NCI-H526 (cell line): ENCODE results near the gene SAMD4A.

ENCODE experiments used
- DNase-seq, 2 experiments: peaks; one replicate each; lab custom pipeline; 2025; lab: John Stamatoyannopoulos, UW

The SAMD4A gene

DNA sequence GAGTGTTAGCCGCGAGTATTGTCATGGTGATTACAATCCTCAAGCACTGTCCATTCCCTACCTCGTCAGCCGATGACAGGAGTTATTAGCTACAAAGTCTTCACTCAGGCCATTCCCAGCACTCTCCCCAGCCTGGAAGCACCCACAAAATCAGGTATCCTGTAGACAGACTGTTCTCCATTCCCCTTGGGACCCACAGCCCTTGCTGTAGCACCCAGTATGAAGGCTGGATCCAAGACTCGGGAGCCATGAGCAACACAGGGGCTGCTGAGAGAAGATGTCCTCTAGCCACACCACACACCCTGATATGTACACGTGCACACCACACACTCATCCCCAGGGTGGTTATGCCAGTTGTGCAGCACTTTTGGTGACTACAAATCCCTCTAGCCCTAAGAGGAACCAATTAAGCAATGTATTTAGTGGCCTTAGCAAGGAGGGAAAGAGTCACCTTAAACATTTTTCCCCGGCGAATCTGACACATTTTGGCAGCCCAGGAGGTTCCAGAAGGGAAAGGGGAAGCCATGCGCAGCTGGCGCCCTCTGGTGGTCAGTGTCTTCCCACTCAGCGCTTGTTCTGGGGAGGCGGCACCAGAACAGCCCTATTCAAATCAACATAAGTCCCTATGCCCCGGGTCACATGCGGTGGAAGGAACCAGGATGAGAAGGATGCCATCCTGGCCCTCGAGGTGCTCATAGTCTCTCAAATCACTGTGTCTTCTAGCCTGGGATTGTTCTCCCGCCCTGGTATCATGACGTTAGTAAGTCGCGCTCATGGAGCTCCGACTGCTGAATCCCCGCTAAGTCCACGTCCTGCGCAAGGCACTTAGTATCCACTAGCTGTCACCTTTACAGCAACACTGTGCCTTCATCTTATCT lies 238.8 kb downstream of the SAMD4A start:
- peak; percentile 78 to 93 for DNase-seq

DNA sequence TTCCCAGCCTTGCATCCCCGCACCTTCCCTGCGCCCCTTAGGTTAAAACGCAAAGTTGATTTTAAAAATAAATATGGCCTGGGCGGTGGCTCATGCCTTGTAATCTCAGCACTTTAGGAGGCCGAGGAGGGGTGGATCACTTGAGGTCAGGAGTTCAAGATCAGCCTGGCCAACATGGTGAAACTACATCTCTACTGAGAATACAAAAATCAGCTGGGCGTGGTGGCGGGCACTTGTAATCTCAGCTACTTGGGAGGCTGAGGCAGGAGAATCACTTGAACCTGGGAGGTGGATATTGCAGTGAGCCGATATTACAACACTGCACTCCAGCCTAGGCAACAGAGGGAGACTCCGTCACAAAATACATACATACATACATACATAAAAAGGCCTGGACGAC lies 239.7 kb downstream of the SAMD4A start:
- DNase-seq = no peak

DNA sequence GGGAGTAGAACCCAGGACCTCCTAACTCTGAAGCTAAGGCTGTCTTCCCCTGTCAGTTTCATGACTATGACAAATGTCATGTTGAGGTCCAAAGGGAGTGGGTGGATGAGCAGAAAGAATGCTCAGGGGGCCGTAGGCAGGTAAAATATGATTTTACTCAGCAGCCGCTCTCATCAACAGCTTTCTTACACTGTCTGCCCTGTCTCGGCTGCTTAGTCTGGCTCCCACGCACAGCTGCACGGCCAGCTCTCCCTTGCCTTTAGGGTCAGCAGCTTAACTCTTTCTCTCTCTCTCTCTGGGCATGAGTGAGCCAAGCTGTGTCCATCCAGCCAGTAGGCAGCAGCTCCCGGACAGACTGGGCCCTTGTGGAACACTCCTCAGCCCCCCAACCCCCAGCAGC lies 240.5 kb downstream of the SAMD4A start:
- DNase-seq = no peak

DNA sequence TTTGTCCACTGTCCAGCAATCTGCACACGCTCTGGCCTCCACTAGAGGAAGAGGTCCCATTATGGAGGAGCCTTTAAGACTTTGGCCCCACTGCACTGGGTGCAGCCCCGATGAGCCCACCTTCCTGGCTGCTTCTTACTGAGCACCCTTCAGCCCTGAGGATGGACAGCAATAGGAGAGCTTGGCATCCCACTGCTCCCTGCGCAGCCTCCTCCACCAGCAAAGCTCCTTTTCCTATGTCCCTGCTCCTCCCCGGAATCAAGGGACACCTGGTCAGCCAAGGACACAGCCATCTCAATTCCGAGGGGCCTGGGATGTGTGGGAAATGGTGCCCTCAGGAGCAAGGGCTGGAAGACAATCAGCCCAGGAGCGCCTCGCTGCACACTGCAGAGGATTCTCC lies 241.0 kb downstream of the SAMD4A start:
- no peak for DNase-seq

DNA sequence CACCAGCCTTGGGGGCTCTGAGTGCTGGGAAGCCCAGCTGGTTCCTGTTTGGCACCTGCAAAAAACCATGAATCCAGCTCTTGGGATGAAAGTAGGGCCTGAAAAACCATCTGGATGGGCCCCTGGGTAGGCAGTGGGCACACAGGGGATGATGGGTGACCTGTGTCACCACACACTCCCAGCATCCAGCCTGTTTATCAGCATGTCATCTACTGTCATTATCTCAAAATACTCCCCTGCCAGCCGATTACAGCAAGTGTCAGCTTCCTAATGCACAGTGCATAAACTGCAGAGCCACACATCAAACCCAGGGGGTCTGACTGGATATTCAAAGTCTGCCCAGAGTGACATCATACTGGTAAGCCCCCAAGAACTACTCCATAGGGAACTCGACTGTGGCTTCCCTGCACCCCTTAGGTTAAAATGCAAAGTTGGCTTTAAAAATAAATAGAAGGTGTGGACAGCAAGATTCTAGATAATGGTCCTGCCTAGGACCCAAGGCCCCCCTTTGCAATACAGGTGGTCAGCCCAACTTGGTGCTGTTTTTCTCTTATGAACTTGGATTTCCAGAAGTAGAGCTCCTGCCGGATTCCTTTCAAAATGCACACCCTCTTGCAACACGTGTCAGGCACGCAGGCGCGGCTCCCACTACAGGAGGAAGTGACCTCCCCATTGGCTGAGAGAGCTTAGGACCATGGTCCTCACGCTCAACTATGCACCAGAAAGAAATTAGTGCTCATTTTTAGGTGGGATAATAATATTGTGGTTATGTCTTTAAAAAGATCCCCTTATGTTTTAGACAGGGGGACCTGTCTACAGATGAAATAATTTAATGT lies 241.6 kb downstream of the SAMD4A start:
- no peak for DNase-seq

DNA sequence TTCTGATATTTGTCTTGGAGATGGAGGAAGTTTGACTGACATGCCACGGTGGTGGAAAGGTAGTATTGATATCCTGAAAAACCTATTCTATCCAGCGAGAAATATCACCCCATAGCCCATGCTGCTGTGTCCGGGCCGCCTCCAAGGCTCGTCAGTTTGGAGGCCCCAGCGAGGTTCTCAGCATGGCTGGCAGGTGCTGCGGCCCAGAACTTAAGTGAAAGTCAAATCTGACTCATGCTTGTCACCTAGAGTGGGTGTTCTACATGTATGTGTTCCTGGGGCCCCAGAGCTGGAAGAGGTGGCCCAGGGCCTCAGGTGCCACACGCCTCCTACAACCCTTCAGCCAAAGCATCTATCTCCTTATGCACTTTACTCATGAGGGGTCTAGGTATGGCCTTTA lies 242.8 kb downstream of the SAMD4A start:
- DNase-seq = no peak

DNA sequence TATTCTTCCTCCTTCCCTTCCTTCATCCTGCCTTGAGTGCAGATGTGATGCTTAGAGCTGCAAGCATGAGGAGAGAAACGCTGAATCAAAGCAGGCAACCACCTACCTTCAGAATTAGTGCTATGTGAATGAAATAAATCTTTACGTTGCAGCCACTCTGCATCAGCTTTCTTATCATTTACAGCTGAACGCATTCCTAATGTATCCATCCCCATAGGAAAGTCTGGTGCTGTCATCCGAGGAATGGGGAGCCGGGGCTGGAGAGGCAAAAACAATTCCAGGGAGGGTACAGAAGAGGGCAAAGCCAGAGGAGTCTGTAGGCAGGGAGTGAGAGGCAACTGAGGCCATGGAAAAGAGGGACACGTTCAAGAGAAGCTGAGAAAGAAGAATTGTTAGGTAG lies 245.7 kb downstream of the SAMD4A start:
- DNase-seq = no peak

DNA sequence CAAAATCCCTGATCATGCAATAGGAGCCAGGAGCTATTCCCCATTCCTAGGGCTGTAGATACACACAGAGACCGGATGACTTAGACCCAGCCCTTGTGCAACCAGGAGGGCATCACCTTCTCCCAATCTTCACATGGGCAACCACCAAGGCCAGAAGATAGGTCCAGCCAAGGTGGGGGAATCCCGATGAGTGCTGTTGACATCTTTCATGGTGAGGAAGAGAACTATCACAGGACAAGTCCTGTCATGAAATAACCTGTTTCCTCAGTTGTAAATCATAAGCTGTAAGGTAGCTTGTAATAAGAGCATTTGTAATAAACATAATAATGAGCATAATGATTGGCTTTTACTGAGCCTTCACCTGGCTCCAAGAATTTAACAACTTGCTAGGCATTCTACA lies 246.2 kb downstream of the SAMD4A start:
- DNase-seq = no peak

DNA sequence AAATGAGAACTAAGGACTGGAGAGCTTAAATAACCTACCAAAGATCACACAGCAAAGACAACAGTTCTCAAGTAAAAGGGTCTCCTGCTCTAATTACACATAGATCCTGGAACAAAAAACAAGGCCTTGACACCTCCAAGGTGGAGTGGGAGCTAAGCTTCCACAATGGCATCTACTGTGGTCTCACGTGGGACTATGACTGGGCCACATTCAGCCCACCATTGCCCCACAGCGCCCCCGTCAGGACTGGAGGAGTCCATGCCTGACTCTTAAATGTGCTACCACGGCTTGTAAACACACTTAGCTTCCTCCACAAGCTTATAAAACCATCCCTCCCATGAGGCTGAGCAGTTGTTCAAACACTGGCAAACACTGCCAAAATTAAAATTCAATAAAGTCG lies 247.1 kb downstream of the SAMD4A start:
- peak in 1 of 2 experiments; percentile 7 for DNase-seq

DNA sequence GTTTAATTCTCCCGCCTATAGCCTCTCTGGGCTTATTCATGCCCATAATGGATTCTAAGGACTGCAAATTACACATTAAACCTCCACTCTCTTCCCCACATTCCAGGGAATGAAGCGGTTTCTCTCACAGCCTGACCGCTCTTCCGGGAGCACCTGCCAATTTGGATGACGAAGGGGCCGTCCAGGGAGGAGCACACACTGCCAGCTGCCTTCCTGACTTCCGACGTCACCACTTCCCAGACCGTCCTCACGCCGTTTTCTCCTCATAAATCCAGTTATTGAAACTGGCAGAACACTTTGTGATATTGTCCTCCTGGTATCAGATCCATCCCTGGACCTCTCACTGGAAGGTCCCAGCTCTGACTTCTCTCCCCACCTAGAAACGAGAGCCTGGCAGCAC lies 248.1 kb downstream of the SAMD4A start:
- no peak for DNase-seq

DNA sequence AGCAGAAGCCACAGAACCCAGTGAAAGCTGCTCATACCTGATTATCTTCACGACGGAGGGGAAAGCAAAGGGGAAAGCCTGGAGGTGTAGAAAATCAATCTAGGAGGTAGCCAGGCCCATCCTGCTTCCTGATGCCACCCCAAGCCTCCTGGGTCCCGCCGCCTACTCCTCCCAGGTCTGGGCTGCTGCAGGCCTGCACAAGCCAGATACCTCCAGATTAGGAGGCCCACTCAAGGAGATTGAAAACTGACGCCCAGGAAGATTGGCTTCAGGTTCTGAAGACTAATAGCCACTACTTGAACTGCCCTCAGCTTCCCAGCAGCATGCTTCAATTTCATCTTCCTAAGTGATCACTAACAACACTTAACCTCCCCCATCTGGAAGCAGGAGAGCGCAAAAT lies 248.6 kb downstream of the SAMD4A start:
- DNase-seq = no peak

DNA sequence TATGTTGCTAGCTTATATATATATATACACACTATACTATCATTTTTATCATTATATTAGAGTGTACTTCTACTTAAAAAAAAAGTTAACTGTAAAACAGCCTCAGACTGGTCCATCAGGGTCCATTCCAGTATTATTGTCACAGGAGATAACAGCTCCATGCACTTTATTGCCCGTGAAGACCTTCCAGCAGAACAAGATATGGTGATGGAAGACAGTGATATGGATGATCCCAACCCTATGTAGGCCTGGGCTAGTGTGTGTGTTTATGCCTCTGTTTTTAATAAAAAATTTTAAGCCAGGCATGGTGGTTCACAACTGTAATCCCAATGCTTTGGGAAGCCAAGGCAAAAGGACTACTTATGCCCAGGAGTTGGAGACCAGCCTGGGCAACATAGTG lies 249.5 kb downstream of the SAMD4A start:
- no peak for DNase-seq

DNA sequence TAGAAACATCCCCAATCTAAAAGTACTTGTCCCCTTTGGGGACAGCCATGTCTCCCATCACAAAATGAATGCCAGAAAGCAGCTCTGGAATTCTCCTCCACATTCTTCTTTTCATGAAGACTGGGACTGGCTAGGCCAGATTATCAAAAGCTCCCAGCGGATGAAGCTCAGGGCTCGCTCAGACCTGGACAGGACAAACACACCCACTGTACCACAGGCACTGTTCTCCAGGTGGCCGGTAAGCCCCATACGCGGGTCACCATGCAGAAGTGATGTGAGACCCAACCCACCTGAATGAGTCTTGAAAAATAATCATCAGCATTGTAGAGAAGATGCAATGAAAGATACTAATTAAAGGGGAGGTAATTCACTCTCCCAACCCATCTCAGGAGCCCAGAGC lies 250.6 kb downstream of the SAMD4A start:
- DNase-seq = no peak

DNA sequence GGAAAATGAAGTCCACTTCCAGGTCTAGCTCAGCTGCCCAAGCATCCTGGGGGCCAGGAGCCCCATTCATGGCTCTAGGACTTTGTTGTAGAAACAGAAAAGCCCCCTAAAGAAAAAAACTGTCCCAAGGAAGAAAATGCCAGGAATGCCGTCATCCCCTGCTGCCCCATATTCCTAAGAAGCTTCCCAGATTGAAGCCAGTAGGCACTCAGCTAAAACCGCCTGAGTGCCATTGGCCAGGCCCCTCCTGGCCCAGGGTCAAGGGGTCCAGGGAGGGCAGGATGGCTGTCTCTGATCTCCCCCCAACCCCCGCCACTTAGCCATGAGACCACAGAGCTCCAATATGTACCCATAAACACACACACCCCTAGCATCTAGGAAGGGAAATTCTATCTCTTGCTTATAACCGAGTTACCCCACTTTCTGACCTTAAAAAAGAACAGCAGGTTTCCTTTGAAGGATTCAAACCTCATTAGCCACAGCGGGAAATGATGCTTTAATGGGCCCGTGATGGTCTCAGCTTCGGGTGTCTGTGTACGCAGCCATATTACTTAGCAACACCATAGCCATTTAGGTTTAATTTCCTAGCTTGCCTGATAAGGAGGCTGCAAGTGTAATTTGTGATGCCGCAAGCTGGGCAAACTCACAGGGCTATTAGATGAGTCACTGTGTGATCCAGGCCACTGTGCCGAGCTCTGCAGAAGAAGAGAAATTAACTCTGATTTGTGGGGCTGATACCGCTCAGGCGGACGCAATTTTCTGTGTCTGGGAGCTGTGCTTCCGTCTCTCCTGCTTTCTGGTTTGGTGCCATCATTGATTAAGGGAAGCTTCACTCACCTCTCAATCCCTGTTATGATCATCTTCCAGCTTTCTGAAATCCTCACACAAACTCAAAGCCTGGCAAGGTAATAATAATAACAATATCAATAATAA lies 251.5 kb downstream of the SAMD4A start:
- no peak for DNase-seq

DNA sequence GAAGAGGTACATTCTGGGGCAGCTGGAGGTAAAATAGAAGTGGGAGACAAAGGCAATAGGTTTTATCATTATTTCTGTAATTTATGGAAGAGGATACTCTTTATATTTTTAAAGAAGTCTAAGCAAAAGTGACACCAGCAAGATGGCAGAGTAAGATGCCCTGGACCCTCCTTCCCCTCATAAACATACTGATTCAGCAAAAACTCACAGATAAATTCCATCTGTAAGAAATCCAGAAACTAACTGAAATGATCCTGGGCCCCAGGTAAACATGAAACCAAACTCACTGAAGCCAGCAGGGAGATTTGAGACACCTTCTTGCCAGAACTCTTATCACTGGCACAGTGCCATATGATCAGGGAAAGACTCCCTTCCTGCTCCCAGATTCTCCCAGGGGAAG lies 255.8 kb downstream of the SAMD4A start:
- DNase-seq = no peak

DNA sequence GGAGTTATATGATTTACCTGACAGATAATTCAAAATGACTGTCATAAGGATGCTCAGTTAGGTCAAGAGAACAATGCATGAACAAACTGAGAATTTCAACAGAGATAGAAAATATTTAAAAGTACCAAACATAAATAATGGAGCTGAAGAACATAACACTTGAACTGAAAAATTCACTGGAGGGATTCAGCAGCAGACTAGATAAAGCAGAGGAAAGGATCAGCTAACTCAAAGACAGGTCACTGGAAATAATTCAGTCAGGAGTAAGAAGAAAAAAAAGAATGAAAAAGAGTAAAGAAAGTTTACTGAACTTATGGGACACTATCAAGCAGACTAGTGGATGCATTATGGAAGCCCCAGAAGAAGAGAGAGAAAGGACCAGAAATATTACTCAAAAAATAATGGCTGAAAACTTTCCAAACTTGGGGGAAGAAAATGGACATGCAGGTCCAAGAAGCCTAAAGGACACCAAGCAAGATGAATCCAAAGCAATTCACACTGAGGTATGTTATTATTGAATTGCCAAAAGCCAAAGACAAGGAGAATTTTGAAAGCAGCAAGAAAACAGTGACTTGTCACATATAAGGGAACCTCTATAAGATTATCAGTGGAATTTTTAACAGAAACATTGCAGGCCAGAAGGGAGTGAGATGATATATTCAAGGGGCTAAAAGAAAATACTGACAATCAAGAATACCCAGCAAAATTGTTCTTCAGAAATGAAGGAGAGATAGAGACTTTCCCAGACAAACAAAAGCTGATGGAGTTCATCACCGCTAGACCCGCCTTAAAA lies 257.0 kb downstream of the SAMD4A start:
- no peak for DNase-seq

DNA sequence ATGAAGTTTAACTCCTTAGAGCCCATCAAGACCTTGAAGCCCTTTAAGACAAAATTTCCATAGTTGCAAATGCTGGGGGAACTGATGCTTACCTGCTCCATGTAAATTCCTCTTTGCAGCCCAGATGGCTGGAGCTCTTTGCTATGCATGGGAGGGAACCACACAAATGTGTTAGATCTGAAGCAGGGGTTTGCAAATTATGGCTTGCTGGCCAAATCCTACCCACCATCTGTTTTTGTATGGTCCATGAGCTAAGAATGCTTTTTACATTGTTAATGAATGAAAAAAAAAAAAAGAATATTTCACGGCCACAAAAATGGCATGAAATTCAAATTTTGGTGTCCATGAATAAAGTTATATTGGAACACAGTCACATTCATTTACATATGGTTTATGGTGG lies 261.1 kb downstream of the SAMD4A start:
- peak; percentile 66 to 78 for DNase-seq

DNA sequence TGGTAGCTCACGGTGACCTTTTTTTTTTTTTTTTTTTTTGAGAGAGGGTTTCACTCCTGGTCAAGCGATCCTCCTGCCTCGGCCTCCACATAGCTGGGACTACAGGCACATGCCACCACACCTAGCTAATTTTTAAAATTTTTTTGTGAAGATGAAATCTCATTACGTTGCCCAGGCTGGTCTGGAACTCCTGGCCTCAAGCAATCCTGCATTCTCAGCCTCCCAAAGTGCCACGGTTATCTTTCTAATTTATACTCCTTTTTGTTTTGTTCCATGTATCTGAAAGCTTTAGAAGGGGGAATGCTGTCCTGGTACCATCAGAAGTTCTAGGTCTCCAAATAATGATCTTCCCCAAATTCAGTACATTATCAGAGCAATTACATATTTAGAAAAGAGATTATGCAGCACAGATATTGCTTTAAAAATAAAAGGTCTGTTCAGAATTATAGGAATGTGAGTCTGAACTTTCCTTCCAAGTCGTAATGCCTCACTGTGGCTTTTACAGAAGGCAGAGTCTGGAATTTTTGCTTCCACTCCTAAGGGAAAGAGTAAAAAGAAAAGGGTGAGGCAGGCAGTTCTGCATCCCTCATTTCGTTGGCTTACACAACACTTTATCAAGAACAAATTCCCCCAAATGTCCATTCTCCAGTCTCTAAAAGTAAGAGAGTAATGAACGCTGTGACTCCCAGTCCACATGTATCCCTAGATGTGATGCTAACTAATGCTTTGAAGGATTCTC lies 262.7 kb downstream of the SAMD4A start:
- no peak for DNase-seq

DNA sequence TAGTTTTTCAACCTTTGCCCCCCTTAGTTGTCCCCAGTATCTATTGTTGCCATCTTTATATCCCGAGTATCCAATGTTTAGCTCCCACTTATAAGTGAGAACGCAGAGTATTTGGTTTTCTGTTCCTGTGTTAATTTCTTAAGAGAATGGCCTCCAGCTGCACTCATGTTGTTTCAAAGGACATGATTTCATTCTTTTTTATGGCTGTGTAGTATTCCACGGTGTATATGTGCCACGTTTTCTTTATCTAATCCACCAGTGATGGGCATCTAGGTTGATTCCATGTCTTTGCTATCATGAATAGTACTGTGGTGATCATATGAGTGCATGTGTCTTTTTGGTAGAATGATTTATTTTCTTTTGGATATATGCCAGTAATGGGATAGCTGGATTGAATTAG lies 263.7 kb downstream of the SAMD4A start:
- DNase-seq = no peak

DNA sequence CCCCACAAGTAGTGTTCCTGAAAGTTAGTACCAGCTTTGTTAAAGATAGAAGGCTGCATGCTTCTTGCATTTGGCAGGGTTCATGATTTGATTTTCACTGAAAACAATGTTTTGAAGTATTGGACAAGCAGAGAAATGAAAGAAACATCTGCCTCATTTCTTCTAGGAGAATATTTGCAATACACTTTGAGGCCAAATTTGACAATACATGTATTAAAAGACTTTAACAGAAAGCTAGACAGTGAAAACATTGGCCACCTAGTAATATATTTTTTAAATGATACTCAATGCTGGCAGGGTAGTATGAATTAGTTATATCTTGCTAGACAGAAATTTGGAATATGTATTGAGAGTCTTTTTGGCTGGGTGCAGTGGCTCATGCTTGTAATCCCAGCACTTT lies 267.2 kb downstream of the SAMD4A start:
- DNase-seq = no peak

DNA sequence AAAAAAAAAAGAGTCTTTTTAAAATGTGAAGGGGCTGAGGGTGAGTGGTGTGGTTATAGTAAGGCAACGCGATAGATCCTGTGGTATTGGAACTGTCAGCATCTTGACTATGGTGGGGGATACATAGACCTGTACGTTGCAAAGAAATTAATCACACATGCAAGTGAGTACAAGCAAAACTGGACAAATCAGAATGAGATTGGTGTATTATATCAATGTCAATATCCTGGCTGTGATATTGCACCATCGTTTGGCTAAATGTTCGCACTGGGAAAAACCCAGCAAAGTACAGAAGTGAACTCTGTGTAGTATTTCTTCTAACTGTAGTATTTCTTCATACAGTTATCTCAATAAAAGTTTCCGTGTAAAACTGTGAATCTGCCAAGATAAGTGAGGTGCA lies 267.8 kb downstream of the SAMD4A start:
- no peak for DNase-seq
